GM23338 (cell line): ENCODE results near the gene PILRB. TPM values are rescaled to one million over a fixed set of nuclear protein-coding genes. Genes with fewer than 3 reads are reported as not detected.

Experiments used
- ATAC-seq: fragments of 200-7000 bp; cut with Tn5 transposase; 3 replicates; pipeline ENCODE4 v1.9.1; 2020
- DNase-seq: peaks from one replicate; pipeline ENCODE4 v3.0.0-alpha.2; 2015; ENCODE audit warnings: low spot score
- H2AFZ ChIP-seq: fragments of 200-600 bp; sonication (generic); 2 replicates; pipeline ENCODE4 v1.8.0; 2016; ENCODE audit warnings: antibody characterized with exemption, mild to moderate bottlenecking, moderate library complexity
- H3F3A ChIP-seq: fragments of 200-600 bp; sonication (generic); replicated peaks from 2 replicates; pipeline ENCODE4 v1.8.0; 2017; ENCODE audit warnings: antibody characterized with exemption, mixed run types, low read depth
- H3K27ac ChIP-seq: fragments of 200-600 bp; sonication (generic); 2 replicates; pipeline ENCODE4 v1.6.1; 2016; ENCODE audit warnings: low read depth
- H3K27me3 ChIP-seq: fragments of 200-600 bp; sonication (generic); 2 replicates; pipeline ENCODE4 v1.8.0; 2016; ENCODE audit warnings: mild to moderate bottlenecking, mixed run types, moderate library complexity; ENCODE audit not compliant: insufficient read depth
- H3K36me3 ChIP-seq: fragments of 200-600 bp; sonication (generic); 2 replicates; pipeline ENCODE4 v1.8.0; 2016; ENCODE audit warnings: mild to moderate bottlenecking; ENCODE audit not compliant: insufficient read depth
- H3K4me1 ChIP-seq: fragments of 200-600 bp; sonication (generic); 2 replicates; pipeline ENCODE4 v1.8.0; 2016; ENCODE audit warnings: mild to moderate bottlenecking, moderate library complexity; ENCODE audit not compliant: insufficient read depth
- H3K4me2 ChIP-seq: fragments of 200-600 bp; sonication (generic); 2 replicates; pipeline ENCODE4 v1.7.1; 2017; ENCODE audit warnings: mixed run types
- H3K4me3 ChIP-seq: fragments of 200-600 bp; sonication (generic); 2 replicates; pipeline ENCODE4 v1.6.1; 2016; ENCODE audit warnings: mixed run types
- H3K79me2 ChIP-seq: fragments of 200-600 bp; sonication (generic); replicated peaks from 2 replicates; pipeline ENCODE4 v1.8.0; 2017; ENCODE audit warnings: mild to moderate bottlenecking; ENCODE audit not compliant: insufficient read depth
- H3K9me2 ChIP-seq: fragments of 200-600 bp; sonication (generic); 2 replicates; pipeline ENCODE4 v1.8.0; 2017; ENCODE audit not compliant: insufficient read depth
- H4K20me1 ChIP-seq: fragments of 200-600 bp; sonication (generic); replicated peaks from 2 replicates; pipeline ENCODE4 v1.8.0; 2017; ENCODE audit warnings: mild to moderate bottlenecking; ENCODE audit not compliant: insufficient read depth
- H3K27ac Mint-ChIP-seq: 2 replicates; pipeline ENCODE4 v1.8.0; 2020; ENCODE audit warnings: inconsistent platforms, mild to moderate bottlenecking, moderate library complexity, mixed read lengths
- H3K27me3 Mint-ChIP-seq: 3 replicates; pipeline ENCODE4 v1.8.0; 2022; ENCODE audit warnings: low read depth, mild to moderate bottlenecking, moderate library complexity, mixed read lengths, inconsistent platforms; ENCODE audit not compliant: insufficient read depth, poor library complexity
- H3K36me3 Mint-ChIP-seq: 3 replicates; pipeline ENCODE4 v1.8.0; 2021; ENCODE audit warnings: low read depth, mild to moderate bottlenecking, inconsistent platforms, moderate library complexity, mixed read lengths
- H3K4me1 Mint-ChIP-seq: 3 replicates; pipeline ENCODE4 v1.8.0; 2020; ENCODE audit warnings: mild to moderate bottlenecking, inconsistent platforms, mixed read lengths
- H3K4me3 Mint-ChIP-seq: 3 replicates; pipeline ENCODE4 v1.8.0; 2021; ENCODE audit warnings: moderate library complexity, mild to moderate bottlenecking, inconsistent platforms, mixed read lengths
- H3K9me3 Mint-ChIP-seq: 3 replicates; pipeline ENCODE4 v1.8.0; 2020; ENCODE audit warnings: moderate library complexity, mild to moderate bottlenecking, inconsistent platforms, mixed read lengths
- CREB1 ChIP-seq: fragments of 250-450 bp; sonication (Bioruptor Pico); IDR thresholded peaks from 2 replicates; pipeline ENCODE4 v1.5.0; 2020; ENCODE audit warnings: low read depth, mild to moderate bottlenecking, moderate library complexity
- EZH2phosphoT487 ChIP-seq: fragments of 200-600 bp; sonication (generic); IDR thresholded peaks from one replicate; pipeline ENCODE4 v1.8.1; 2018; ENCODE audit warnings: antibody characterized with exemption; ENCODE audit not compliant: unreplicated experiment
- JUNB ChIP-seq: IDR thresholded peaks from one replicate; pipeline ENCODE4 v1.6.1; 2016; ENCODE audit warnings: antibody characterized with exemption; ENCODE audit not compliant: unreplicated experiment
- NANOG ChIP-seq: IDR thresholded peaks from 2 replicates; pipeline ENCODE4 v1.6.1; 2016; ENCODE audit warnings: antibody characterized with exemption, borderline replicate concordance
- POLR2AphosphoS5 ChIP-seq: IDR thresholded peaks from 2 replicates; pipeline ENCODE4 v1.6.1; 2016; ENCODE audit warnings: antibody characterized with exemption, low read depth
- STAT1 ChIP-seq: IDR thresholded peaks from one replicate; pipeline ENCODE4 v1.6.1; 2016; ENCODE audit warnings: antibody characterized with exemption; ENCODE audit not compliant: unreplicated experiment
- ZNF331 ChIP-seq: fragments of 250-450 bp; sonication (Bioruptor Pico); IDR thresholded peaks from 2 replicates; pipeline ENCODE4 v1.5.0; 2020; ENCODE audit warnings: low read depth, mild to moderate bottlenecking, moderate library complexity
- polyA plus RNA-seq: library from polyadenylated mRNA; unstranded; fragments of >200 nt; fragmentation: Nextera tagmentation; extraction: Ambion mirVana; gene quantifications from 2 replicates; pipeline ENCODE4 v1.2.1, GENCODE V29; 2016
- total RNA-seq: library from RNA; depleted of rRNA; stranded (reverse); fragments of >200 nt; shearing (Covaris generic); gene quantifications from 2 replicates; pipeline ENCODE4 v1.2.3, GENCODE V29; 2014
- TF ChIP-seq, protein P1 (sequence below): IDR thresholded peaks from one replicate; pipeline ENCODE4 v1.6.1; 2018; ENCODE audit warnings: antibody characterized with exemption; ENCODE audit not compliant: unreplicated experiment
- TF ChIP-seq, protein P2 (sequence below): IDR thresholded peaks from 2 replicates; pipeline ENCODE4 v1.6.1; 2016; ENCODE audit warnings: antibody characterized with exemption
- TF ChIP-seq, protein P3 (sequence below), 2 experiments: fragments of 200-600 bp in 1 of 2; sonication (generic) in 1 of 2; conservative IDR thresholded peaks; 2 replicates each; pipeline versions ENCODE4 v1.5.1 to v1.6.1; 2016 to 2017; ENCODE audit warnings: antibody characterized with exemption in 2 of 2, low read depth in 2 of 2, mild to moderate bottlenecking in 2 of 2, moderate library complexity in 1 of 2

PILRB gene
- total and polyA plus RNA-seq, 2 experiments from 2014 or later = 25.3 to 43.0 TPM

DNA sequence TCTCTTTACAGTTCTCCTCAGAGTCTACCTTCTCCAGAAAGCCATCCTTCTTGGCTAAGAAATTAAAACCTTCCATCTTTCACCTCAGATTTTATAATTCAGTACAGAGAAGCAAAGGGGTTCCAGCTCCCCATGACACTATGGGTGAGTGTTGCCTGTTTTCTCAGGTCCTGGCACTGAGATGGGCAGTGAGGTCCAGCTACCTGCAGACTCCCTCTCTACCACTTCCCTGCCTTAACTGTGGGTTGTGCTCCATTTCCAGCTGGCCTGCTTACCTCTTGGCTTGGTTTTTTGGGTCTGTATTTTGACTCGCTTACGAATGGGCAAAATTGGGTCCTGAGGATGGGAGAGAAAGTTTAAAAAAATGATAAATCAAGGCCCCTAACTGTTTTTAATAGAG, 44.3 kb downstream of the PILRB start (continued):
- TF ChIP-seq, protein P1, sequence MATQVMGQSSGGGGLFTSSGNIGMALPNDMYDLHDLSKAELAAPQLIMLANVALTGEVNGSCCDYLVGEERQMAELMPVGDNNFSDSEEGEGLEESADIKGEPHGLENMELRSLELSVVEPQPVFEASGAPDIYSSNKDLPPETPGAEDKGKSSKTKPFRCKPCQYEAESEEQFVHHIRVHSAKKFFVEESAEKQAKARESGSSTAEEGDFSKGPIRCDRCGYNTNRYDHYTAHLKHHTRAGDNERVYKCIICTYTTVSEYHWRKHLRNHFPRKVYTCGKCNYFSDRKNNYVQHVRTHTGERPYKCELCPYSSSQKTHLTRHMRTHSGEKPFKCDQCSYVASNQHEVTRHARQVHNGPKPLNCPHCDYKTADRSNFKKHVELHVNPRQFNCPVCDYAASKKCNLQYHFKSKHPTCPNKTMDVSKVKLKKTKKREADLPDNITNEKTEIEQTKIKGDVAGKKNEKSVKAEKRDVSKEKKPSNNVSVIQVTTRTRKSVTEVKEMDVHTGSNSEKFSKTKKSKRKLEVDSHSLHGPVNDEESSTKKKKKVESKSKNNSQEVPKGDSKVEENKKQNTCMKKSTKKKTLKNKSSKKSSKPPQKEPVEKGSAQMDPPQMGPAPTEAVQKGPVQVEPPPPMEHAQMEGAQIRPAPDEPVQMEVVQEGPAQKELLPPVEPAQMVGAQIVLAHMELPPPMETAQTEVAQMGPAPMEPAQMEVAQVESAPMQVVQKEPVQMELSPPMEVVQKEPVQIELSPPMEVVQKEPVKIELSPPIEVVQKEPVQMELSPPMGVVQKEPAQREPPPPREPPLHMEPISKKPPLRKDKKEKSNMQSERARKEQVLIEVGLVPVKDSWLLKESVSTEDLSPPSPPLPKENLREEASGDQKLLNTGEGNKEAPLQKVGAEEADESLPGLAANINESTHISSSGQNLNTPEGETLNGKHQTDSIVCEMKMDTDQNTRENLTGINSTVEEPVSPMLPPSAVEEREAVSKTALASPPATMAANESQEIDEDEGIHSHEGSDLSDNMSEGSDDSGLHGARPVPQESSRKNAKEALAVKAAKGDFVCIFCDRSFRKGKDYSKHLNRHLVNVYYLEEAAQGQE = no peak
- TF ChIP-seq ZNF331 (CRISPR knock-in tag) = no peak
- no peak for TF ChIP-seq STAT1
- TF ChIP-seq, protein P2, sequence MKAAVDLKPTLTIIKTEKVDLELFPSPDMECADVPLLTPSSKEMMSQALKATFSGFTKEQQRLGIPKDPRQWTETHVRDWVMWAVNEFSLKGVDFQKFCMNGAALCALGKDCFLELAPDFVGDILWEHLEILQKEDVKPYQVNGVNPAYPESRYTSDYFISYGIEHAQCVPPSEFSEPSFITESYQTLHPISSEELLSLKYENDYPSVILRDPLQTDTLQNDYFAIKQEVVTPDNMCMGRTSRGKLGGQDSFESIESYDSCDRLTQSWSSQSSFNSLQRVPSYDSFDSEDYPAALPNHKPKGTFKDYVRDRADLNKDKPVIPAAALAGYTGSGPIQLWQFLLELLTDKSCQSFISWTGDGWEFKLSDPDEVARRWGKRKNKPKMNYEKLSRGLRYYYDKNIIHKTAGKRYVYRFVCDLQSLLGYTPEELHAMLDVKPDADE = no peak
- no peak for TF ChIP-seq NANOG
- TF ChIP-seq CREB1 = no peak
- no peak for TF ChIP-seq EZH2phosphoT487
- TF ChIP-seq, protein P3, sequence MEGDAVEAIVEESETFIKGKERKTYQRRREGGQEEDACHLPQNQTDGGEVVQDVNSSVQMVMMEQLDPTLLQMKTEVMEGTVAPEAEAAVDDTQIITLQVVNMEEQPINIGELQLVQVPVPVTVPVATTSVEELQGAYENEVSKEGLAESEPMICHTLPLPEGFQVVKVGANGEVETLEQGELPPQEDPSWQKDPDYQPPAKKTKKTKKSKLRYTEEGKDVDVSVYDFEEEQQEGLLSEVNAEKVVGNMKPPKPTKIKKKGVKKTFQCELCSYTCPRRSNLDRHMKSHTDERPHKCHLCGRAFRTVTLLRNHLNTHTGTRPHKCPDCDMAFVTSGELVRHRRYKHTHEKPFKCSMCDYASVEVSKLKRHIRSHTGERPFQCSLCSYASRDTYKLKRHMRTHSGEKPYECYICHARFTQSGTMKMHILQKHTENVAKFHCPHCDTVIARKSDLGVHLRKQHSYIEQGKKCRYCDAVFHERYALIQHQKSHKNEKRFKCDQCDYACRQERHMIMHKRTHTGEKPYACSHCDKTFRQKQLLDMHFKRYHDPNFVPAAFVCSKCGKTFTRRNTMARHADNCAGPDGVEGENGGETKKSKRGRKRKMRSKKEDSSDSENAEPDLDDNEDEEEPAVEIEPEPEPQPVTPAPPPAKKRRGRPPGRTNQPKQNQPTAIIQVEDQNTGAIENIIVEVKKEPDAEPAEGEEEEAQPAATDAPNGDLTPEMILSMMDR (conservative IDR thresholded peaks at IDR 0.05; ENCODE audit: low read depth in 2 of 2) = no peak

DNA sequence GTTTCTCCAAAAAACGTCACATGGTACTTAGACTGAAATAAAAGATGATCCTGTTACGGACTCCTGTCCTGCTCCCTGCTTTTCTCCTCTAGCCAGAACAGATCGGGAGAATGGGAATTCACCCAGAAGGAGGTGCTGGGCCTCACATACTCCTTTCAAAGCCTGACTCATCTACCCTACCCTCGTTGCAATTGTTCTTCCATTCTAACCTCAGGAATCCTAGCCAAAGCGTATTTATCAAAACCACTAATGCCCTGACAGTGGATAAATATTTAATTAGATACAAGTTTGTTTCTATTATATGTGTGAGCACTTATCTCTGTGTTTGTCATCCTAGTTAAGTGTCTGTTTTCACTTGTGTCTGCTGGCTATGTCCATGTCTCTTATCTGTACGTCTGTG, 48.9 kb downstream of the PILRB start:
- Mint-ChIP-seq H3K4me3 (no peak overlapping the region), H3K27ac (no peak overlapping the region), H3K9me3 (no peaks in the 10 kb centered on the region), H3K4me1 (peaks cover 3% of the 10 kb centered on the region; the same call in 1 of the 3 replicates), H3K36me3 (no peaks in the 10 kb centered on the region), H3K27me3 (no peaks in the 10 kb centered on the region)
- H4K20me1 ChIP-seq = no peaks in the 10 kb centered on the region
- no peaks in the 10 kb centered on the region for H3K27me3 ChIP-seq
- no peak overlapping the region for H3K4me3 ChIP-seq
- DNase-seq = no peak
- no peak overlapping the region for H3K4me2 ChIP-seq
- H3K9me2 ChIP-seq = no peaks in the 10 kb centered on the region
- H3K79me2 ChIP-seq = no peaks in the 10 kb centered on the region
- no peak for ATAC-seq
- no peaks in the 10 kb centered on the region for H3F3A ChIP-seq
- no peak overlapping the region for H3K27ac ChIP-seq
- H3K36me3 ChIP-seq = no peaks in the 10 kb centered on the region
- no peak overlapping the region for H2AFZ ChIP-seq
- H3K4me1 ChIP-seq = no peaks in the 10 kb centered on the region
- no peak for TF ChIP-seq ZNF331 (CRISPR knock-in tag)
- TF ChIP-seq, protein P3 (conservative IDR thresholded peaks at IDR 0.05; ENCODE audit: low read depth in 2 of 2) = no peak
- no peak for TF ChIP-seq POLR2AphosphoS5
- TF ChIP-seq JUNB = no peak
- TF ChIP-seq, protein P1 = no peak
- no peak for TF ChIP-seq STAT1
